Measurements from ENCODE around the gene SPOP.
"Not testable (repeated sequence)": the region's sequence is repeated elsewhere in the genome, so short reads cannot be mapped to it uniquely, and the experiment has no call there.

SPOP gene

DNA sequence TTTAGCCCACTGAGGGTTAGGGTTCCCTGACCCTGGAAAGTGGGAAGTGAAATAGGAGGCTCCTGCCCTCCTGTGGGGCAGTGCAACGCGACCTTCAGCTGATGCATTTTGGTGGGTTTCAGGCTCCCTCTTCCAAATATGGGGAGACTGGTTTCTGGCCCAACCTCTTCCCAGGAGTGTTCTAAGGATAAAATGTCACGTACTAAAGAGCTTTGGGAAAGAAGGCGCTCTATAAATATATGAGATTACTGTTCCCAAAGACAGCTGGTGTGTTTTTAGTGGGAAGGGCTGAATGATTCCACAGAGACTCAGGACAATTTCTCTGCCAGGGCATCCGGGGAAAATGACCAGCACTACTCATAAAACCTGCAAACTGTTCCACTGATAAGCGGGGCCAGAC, 20.1 kb upstream of the SPOP start:
- DNase-seq (ENCODE audit: low read depth): no peak

DNA sequence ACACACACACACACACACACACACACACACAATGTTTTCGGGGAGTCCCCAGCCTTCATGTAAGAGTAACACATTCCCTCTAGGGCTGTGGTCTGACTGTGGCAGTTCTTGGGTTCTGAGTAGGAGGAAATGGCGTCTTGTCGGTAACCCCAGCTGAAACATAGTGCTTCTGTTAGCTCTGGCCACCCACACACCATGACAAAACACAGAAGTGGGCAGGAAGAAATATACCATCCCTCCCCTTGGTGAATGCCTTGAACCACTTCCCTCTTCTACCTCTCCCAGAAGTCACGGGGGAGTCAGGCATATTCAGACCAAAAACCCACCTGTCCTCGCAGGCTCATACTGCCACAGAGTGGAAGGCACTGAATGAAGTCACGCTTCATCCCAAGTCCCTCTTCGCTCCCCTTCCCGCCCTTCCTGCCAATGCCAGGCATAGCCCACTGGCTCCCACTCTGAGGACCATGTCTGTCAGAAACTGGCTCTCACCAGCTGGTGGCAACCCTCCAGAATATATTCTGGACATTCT, 18.4 kb upstream of the SPOP start:
- DNase-seq (ENCODE audit: low read depth): no peak
- H3K4me3 ChIP-seq (ENCODE audit: low read depth, low read length): no peak overlapping the region

More for the DNA sequence above, 20.1 kb upstream of the SPOP start:
- H3K4me3 ChIP-seq (ENCODE audit: low read depth, low read length): no peak overlapping the region

DNA sequence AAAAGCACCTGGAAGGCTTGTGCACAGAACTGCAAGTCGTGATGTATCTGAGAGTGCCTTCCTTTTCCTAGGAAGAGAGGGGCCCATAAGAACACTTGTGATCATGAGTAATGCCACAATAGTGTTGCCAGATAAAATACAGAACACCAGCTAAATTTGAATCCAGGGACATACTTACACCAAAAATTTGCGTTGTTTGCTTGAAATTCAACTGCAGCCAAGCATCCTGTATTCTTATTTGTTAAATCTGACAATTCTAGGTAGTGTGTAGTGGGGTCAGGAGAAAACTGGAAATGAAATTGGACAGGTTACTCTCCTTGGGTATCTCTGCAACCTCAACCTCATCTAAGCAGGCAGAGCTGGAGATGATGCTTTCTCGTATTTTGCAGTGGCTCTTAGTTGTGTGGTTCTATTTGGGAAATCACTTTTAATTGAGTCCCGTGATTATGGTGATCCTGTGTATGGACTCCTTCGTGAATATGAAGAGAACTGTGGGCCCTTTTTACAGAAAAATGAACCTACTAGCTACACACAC, 17.9 kb upstream of the SPOP start:
- no peak overlapping the region for H3K4me3 ChIP-seq (ENCODE audit: low read depth, low read length)
- DNase-seq (ENCODE audit: low read depth): no peak

DNA sequence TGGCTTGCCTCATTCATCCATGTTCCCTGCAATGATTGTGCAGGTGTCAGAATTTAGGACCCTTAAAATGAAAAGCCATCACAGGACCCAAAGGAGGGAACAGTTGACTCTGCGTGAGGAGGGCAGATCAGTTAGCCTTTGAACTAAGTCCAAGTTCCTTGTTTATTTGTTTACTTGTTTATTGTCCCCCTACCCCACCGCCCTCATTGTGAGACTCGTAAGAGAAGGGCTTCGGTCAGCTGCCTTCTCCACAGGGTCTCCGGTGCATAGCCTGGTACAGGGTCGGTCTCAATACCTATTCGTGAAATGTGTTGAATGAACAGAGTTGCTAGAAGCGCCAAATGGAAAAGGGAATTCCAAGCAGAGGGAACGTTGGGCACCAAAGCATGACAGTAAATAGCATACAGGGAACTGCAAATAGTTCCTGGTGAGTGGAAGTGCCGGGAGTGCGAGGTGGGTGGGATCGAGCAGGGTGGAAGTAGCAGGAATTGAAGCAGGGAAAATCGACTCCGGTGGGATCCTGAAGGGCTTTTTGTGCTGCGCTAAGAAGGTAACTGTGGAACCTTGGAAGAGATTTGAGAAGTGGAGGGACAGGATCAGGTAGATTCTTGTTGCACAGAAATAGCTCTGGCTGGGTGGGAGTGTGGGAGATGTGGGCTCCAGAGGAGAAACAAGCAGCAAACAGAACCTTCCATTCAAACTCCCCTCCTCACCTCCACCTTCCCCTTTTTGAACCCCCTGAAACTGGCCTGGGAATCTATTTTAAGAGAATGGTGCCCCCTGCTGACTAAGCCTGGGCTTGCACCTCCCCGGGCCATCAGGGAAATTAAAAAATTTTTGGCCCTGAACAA, 17.2 kb upstream of the SPOP start:
- H3K4me3 ChIP-seq (ENCODE audit: low read depth, low read length): no peak overlapping the region
- no peak for DNase-seq (ENCODE audit: low read depth)

DNA sequence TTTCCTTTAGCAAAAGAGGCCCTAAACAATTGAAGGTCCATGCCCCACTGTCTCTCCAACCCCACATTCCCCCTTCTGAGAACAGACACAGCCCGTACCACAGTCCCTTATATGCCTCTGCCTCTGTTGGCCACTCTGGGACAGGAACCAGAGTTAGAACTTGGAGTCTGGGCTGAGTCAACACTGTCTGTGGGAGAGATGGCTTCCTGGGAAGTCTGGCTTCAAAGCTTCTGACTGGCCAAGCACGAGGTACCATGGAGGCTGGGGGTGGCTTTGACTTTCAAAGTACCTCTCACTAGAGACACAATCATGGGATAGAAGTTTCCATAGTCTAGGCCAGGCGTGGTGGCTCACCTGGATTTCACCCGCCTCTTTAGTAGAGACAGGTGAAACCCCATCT, 14.9 kb upstream of the SPOP start:
- DNase-seq (ENCODE audit: low read depth): no peak
- H3K4me3 ChIP-seq (ENCODE audit: low read depth, low read length): no peak overlapping the region

DNA sequence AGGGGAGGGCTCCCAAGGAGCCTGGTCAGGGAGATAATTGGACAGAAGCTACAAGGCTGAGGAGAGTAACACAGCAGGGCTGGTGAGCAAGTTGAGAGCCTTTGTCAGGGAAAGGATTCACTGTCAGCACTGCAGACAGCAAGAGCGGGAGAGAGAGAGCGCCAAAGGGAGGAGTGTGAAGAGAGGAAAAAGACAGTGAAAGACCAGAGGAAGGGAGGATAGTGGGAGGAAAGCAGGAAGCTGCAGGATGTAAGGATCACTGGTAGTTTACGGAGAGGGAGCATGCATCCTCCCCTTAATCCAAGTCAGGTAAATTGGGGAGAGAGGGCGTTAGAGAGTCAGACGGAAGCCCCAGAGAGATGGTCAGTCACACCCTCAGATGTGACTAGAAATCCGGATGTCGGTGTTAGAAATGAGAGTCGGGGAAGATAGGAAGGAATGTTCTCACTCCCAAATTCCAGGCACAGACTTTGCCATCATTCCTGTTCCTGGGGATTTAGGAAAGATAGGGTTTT, 13.8 kb upstream of the SPOP start:
- DNase-seq (ENCODE audit: low read depth): no peak

DNA sequence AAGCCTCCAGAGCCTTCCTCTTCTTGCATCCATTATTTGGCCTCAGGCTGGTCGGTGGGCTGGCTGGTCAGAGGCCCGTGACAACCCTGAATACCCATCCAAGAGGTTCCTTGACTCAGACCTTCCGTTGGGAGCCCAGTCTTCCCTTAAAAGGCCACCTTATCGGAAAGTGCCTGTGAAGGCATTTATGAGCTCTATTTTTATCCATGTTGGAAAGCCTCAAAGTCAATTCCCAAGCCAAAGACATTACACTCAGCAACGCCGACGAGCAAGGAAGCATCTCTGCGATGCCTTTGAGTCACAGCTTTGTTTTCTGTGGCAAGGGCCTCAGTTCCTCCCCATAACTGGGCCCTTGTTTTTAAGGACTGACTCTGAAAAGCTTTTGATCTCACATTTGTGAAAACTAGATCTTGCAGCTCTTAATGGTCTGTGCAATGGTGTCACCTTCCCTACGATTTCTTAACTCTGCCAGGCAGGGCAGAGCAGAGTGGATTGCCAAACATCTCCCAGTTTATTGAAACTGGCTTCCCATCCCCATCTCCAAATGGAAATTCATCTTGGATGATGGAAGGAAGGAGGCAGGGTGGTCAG, 13.3 kb upstream of the SPOP start:
- DNase-seq (ENCODE audit: low read depth): no peak
- H3K4me3 ChIP-seq (ENCODE audit: low read depth, low read length): no peak overlapping the region

More for the DNA sequence above, 13.8 kb upstream of the SPOP start:
- no peak overlapping the region for H3K4me3 ChIP-seq (ENCODE audit: low read depth, low read length)

DNA sequence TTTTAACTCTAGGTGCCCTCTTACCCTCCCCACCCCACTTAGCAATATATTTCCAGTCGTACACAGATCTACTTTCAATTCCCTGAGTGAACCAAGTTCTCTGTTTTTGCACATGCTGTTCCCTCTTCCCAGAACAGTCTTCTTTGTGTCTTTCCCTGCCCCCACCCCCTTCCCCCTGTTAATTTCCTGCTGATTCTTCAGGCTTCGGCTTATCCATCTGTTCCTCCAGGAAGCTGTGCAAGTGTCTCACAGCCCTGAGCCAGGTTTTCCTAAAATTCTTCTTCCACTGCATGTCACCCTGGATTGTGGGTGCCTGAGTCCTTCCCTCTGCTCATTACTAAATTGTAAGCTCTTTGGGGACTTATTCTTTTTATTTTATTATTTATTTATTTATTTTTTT, 12.4 kb upstream of the SPOP start:
- H3K4me3 ChIP-seq (ENCODE audit: low read depth, low read length): no peak overlapping the region
- no peak for DNase-seq (ENCODE audit: low read depth)

DNA sequence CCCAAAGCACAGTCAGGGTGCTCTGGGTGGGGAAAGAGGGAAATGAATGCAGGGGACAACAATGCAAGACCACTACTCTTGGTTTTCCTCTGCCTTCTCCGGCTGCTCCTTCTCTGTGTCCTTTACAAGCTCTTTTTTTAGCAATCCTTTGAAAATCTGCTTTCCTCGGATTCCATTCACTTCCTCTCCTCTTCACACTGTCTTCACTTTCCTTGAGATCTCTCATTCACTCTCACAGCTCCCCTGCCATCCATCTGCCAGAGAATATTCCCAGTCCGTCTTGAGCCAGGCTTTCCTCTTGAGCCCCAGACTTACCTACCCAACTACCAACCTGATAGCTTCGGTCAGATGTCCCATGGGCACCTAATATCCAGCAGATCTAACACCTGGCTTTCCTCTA, 11.0 kb upstream of the SPOP start:
- no peak for DNase-seq (ENCODE audit: low read depth)
- H3K4me3 ChIP-seq (ENCODE audit: low read depth, low read length): no peak overlapping the region

DNA sequence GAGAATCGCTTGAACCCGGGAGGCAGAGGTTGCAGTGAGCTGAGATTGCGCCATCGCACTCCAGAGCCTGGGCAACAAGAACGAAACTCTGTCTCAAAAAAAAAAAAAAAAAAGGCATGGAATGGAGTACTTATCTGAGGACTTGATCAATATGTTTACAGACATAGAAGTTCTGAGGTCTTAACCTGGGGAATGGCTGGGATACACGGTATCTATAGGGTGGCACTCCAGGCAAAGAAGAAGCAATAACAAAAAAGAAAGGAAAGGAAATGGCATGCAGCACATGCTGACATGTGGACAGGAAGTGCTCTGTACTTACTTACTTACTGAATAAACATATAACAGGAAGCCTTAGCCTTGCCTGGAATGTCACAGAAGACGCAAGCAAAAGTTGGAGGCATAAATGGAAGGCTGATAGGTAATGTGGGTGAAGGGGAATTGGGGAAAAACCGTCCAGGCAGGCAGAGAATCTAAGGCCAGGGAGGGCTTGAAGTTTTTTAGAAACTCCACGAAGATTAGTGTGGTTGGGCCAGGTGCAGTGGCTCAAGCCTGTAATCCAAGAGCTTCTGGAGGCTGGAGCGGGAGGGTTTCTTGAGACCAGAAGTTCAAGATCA, 10.1 kb upstream of the SPOP start:
- H3K4me3 ChIP-seq (ENCODE audit: low read depth, low read length): no peak overlapping the region
- DNase-seq (ENCODE audit: low read depth): no peak

DNA sequence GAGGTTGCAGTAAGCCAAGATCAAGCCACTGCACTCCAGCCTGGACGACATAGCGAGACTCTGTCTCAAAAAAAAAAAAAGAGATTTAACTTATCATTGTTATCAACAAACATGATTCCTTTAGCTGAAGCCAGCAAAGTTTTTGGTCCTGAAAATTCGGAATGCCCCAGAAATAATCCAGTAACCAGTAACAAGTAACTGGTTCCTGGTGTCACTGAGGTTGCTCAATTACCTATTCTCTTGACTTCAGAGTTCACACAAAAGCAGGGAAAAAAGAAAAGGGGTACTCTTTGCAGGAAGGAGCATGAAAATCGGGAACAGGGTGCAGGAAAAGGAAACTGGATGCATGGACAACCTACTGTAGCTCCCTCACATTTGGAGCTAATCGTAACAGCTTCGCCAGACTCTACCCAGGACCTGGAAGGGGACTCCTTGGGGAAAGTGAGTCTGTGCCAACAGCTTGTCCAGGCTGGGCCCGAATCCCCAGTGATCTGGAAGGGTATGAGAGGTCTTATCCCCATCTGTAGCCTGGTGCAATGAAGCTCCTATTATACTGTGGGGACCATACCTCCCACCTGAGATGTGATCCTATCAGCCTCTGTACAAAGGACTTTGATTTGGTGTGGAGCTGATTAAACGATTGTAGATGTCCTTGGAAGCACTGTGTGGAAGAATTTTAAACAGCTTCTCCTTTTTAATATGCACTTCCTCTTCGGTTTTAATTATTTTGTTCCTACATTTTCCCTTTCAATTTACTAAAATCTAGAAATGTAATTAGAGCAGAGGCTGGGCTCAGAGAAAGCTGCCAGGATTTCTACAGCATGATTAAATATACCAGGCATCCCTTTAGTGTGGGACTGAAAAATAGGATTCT, 3.4 kb upstream of the SPOP start:
- H3K4me3 ChIP-seq (ENCODE audit: low read depth, low read length): no peak overlapping the region
- no peak for DNase-seq (ENCODE audit: low read depth)

DNA sequence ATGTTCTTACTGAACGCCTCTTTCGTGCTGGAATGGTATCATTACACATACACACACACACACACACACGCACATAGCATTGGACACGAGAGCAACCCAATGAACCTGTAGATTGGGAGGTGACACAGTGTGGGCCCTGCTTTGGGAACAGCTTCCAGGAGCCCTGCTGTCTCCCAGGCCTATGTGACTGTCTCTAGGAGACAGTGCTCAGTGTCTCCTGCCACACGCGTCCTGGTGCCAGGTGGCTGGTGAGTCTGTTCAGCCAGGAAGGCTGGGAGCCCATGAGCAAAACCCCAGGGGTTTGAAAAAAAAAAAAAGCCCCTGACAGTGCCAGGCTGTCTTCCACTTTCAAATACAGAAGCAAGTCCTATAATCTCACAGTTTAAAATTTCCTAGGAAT, 2.4 kb upstream of the SPOP start:
- DNase-seq (ENCODE audit: low read depth): no peak
- H3K4me3 ChIP-seq (ENCODE audit: low read depth, low read length): no peak overlapping the region

DNA sequence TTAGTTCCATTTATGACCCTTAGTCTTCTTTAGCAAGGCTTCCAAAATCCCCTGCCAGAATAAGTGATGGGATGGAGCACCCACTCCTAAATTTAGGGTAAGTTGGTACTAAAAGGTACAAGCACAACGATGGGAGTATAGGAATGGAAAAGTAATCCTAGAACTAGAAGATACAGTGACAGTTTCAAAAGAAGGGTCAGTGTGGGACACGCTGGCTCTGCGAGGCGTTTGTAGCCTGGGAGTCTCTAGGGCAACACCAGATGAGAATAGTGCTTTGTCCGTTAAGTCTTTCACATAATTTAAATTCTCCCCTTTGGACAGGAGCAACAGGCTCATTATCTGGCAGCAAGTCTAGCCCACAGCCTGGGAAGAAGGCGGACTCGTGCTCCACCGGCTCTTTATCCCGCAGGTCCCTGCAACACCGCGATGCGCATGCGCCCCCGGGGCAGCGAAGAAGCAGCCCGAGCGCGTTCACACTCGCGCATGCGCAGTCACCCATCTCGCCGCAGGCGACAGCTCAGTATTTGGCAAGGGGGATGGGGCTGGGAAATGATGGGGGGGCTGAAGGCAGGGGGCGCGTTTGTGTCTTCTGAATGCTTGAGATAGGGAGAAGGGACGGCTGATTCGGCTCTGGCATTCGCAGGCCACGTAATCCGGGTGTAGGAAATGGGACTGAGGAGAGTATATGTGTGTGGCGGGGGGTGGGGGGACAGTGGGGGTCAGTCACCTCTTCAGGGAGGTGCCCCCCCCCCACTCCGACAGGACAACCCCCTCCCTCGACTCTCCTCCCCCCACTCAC, 564 bp downstream of the SPOP start:
- peak; percentile 74 for DNase-seq (ENCODE audit: low read depth)
- H3K4me3 ChIP-seq (ENCODE audit: low read depth, low read length): peak overlapping the region; percentile 76

DNA sequence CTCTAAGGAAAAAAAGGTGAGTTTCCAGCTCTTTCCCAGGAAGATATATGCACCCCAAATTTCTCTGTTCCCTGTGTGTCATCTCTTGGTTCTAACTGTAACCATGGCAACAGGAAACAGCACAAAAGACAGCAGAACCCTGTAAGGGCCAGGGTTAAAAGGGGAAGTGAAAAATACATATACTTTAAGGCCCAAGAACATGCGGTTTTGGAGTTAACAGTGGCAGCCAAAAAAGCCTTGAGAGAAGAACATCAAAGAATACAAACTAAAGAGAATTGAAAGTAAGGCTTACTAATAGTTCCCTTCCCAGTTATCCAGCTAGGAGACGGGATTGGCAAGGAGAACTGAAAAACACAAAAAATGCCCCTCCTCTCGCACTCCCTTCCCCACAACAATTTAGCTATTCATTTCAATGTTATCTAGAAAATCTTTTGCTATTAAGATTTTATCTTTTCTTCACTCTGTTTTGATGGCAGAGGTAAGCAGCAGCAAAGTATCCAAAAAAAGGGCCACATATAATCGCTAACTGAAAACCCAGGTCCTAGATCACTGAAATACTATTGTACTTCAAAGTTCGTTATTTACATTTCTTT, 1.5 kb downstream of the SPOP start:
- no peak for DNase-seq (ENCODE audit: low read depth)

DNA sequence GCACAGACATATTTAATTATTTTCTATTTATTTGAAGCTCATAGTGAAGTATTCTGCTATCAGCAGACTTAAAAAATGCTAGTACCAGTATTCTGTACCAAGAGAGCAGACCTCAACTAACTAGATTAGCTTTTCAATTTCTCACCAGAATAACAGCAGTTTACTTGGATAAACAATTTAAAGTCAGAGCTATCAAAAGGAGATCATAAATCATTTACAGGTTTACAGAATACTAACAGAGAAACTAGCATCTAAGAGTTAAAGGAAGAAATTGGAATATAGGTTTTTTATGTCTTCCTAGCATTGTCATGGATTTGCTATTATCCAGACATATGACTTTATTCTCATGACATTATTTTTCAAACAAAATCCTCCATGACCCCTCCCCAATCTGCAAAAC, 3.4 kb downstream of the SPOP start:
- DNase-seq (ENCODE audit: low read depth): no peak
- no peak overlapping the region for H3K4me3 ChIP-seq (ENCODE audit: low read depth, low read length)

More for the DNA sequence above, 1.5 kb downstream of the SPOP start:
- H3K4me3 ChIP-seq (ENCODE audit: low read depth, low read length): peak overlapping the region; percentile 76

DNA sequence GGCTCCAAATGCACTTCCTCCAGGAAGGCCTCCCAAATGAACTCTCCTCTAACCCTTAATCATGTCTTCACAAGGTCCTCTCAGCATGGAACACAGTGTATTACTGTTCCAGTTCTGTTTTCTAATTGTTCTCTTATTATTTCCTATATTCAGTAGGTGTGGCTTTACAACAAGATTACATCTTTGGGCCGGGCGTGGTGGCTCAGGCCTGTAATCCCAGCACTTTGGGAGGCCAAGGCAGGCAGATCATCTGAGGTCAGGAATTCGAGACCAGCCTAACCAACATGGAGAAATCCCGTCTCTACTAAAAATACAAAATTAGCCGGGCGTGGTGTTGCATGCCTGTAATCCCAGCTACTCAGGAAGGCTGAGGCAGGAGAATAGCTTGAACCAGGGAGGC, 4.2 kb downstream of the SPOP start:
- not testable (repeated sequence) for H3K4me3 ChIP-seq (ENCODE audit: low read depth, low read length); DNase-seq (ENCODE audit: low read depth)

DNA sequence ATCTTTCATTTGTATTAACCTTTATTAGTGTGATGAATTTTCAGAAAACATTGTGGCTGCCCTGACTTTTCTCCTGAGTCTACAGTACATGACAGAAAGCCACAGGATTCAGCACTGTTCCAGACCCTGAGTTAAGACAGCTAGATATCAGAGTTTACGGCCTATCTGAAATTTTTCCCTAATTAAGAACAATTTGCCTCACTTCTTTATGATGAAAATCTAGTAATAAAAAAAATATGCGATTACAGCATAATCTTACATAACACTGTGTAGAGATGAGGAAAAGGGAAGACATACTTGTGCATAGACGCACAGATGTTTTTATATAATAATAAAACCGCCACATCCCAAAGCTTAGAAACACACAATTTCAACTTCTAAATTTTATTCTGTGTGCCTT, 7.3 kb downstream of the SPOP start:
- no peak overlapping the region for H3K4me3 ChIP-seq (ENCODE audit: low read depth, low read length)
- no peak for DNase-seq (ENCODE audit: low read depth)

DNA sequence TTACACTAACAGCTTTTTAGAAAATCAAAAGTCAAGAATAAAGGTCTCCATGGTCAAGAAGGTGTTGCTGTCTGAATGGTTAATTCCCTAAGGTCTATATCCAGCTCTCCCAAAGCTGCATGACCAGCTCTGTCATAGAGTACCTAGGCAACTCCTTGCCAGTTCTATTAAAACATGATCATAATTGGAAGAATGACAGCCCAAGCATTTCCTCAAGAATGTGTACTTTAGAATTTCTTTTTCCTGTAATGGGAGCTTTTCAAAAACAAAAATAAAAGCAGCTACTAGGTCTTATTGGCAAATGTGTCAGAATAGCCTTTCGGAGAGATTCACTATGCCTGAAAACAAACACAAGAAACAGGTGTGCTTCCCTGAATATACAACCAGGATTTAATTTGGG, 7.9 kb downstream of the SPOP start:
- no peak overlapping the region for H3K4me3 ChIP-seq (ENCODE audit: low read depth, low read length)
- no peak for DNase-seq (ENCODE audit: low read depth)

All from skeletal muscle cell (primary cell).